ENCODE results near the gene ADRA2C. TPM values are rescaled to one million over a fixed set of nuclear protein-coding genes. Genes with fewer than 3 reads are reported as not detected.

Gene ADRA2C
- total RNA-seq, 4 donors from 2014 or later, result 2.3 to 14.9 (median 6.5) TPM

DNA sequence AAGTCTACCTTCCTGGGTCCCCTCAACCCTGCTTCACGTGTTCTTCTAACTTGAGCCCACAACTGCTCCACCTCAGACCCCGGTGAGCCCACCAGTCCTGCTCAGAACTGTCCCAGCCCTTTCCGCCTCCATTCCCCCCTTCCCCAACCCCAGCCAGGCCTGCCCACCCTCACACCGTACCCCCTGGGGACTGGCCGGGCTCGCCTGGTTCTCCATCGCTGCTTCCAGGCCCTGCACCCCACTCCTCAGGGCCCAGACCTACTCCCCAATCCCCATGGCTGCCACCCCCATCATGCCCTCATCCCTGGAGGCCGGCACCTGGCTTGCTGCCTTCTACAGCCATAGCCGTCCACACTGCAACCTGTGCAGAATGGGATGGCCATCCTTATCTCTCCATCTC is 23.4 kb downstream of the ADRA2C start:
- H3K4me3 ChIP-seq (ENCODE audit: low read depth, poor library complexity, severe bottlenecking), result no peak overlapping the region
- intact Hi-C loops (cut with DNase I; ENCODE audit: low total_unique reads), result no loop called here
- WGBS, 2 donors, result 72 to 77% methylated on average over 9 of the region's 9 CpGs
- DNase-seq (ENCODE audit: low spot score in 2 of 2), result no peak
- TF ChIP-seq, protein P1, sequence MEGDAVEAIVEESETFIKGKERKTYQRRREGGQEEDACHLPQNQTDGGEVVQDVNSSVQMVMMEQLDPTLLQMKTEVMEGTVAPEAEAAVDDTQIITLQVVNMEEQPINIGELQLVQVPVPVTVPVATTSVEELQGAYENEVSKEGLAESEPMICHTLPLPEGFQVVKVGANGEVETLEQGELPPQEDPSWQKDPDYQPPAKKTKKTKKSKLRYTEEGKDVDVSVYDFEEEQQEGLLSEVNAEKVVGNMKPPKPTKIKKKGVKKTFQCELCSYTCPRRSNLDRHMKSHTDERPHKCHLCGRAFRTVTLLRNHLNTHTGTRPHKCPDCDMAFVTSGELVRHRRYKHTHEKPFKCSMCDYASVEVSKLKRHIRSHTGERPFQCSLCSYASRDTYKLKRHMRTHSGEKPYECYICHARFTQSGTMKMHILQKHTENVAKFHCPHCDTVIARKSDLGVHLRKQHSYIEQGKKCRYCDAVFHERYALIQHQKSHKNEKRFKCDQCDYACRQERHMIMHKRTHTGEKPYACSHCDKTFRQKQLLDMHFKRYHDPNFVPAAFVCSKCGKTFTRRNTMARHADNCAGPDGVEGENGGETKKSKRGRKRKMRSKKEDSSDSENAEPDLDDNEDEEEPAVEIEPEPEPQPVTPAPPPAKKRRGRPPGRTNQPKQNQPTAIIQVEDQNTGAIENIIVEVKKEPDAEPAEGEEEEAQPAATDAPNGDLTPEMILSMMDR (IDR thresholded peaks at IDR 0.05), result no peak
- no peak for TF ChIP-seq POLR2A (IDR thresholded peaks at IDR 0.05)

DNA sequence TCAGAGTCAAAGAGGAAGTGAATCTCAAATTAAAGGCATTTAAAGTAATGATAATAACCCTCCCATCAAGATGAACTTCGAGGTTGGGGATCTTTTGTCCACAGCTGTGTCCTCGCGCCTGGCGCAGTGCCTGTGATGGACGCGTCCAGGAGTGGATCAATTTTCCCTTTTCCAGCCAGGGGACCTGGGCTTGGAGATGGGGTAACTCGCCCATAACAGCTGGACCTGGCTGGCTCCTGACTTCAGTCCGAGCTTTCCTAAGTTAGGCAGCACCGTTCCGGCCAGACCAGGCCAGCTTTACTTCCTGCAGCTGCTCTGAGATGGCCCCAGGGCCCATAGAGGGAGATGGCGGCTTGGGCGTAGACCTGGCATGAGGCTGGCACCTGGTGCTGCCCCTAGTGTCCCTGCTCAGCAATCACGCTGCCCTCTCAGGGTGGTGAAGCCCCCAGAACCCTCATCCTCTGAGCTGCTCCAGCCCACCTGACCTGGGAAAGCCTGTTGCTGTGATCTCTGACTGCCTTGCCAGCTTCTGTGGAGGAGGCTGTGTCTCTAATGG is 23.9 kb downstream of the ADRA2C start:
- TF ChIP-seq, protein P1 (IDR thresholded peaks at IDR 0.05), result no peak
- TF ChIP-seq POLR2A (IDR thresholded peaks at IDR 0.05), result no peak
- no peak overlapping the region for H3K4me3 ChIP-seq (ENCODE audit: low read depth, poor library complexity, severe bottlenecking)
- intact Hi-C loops (cut with DNase I; ENCODE audit: low total_unique reads), result no loop called here
- WGBS, 2 donors, result 69 to 80% methylated on average over 13 of the region's 13 CpGs
- no peak for DNase-seq (ENCODE audit: low spot score in 2 of 2)

DNA sequence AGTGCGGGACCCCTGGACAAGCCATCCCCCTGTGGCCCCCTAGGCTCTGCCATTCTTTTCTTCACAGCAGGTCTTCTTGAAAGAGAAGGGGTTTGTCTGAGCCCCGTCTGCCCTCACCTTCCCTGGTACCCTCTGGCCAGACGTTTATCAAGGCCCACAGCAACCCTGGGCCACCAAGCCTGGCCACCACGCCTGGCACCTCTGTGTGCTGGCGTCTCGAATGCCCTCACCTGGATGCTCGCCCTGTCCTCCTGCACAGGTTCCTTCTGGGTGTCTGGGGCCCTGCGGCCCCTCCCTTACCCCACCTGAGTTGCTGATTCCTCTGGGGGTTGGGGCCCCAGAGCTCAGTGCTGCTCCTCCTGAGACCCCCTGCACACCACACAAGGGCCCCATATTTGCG is 25.1 kb downstream of the ADRA2C start:
- 84 to 86% methylated on average over 9 of the region's 9 CpGs for WGBS, 2 donors
- DNase-seq (ENCODE audit: low spot score in 2 of 2), result no peak
- intact Hi-C loops (cut with DNase I; ENCODE audit: low total_unique reads), result no loop called here
- H3K4me3 ChIP-seq (ENCODE audit: low read depth, poor library complexity, severe bottlenecking), result no peak overlapping the region
- TF ChIP-seq, protein P1 (IDR thresholded peaks at IDR 0.05), result no peak
- no peak for TF ChIP-seq POLR2A (IDR thresholded peaks at IDR 0.05)

DNA sequence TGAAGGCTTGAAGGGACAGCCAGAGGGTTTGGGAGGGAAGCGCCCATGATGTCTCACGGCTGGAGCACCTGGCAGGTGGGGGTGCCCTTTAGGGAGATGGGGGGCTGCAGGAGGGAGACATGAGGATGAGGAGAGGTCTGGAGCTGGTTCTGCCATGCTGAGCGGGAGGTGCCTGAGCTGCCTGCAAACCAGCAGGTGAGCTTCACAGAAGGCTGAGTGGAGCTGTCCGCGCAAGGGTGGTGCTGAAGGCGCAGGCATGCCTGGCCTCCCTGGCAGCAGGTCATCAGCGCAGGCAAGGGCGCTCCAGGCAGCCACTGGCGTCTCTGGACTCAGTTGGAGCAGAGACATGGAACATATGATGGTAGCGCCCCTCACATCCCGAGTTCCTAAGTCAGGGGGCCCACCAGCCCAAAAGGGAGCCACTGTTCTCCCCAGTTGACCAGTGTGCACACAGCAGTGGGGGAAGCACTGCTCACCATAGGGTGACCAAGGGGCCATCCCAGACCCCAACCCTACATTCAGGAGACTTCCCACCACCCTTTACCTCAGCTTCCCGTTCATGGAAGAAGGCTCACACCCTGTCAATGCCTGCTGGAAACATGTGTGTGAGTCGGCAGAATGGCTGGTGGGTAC is 25.8 kb downstream of the ADRA2C start:
- no peak for TF ChIP-seq POLR2A (IDR thresholded peaks at IDR 0.05)
- TF ChIP-seq, protein P1 (IDR thresholded peaks at IDR 0.05), result no peak
- no peak overlapping the region for H3K4me3 ChIP-seq (ENCODE audit: low read depth, poor library complexity, severe bottlenecking)
- WGBS, 2 donors, result 22 to 27% methylated on average over 11 to 13 of the region's 13 CpGs
- intact Hi-C loops (cut with DNase I; ENCODE audit: low total_unique reads), result no loop called here
- no peak for DNase-seq (ENCODE audit: low spot score in 2 of 2)

DNA sequence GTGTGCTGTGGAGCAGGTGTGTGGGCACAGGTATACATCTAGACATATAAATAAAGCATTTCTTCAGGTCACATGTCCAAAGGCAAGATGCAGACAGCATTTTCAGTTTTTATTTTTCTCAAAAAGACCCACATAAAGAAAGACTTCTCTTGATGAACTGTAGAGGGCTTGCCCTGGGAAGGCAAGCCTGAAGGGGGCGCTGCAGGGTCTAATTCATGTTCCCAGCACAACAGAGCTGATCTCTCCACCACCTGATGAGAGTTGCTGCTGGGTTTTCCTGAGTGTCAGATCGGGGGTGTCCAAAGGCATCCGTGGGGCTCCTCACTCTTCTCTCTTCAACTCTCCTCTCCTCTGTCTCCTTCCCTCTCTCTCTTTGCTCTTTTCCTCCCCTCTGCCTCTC is 26.6 kb downstream of the ADRA2C start:
- TF ChIP-seq, protein P1 (IDR thresholded peaks at IDR 0.05), result no peak
- TF ChIP-seq POLR2A (IDR thresholded peaks at IDR 0.05), result no peak
- H3K4me3 ChIP-seq (ENCODE audit: low read depth, poor library complexity, severe bottlenecking), result no peak overlapping the region
- intact Hi-C loops (cut with DNase I; ENCODE audit: low total_unique reads), result no loop called here
- DNase-seq (ENCODE audit: low spot score in 2 of 2), result no peak
- 18 to 20% methylated on average over 3 of the region's 3 CpGs for WGBS, 2 donors

DNA sequence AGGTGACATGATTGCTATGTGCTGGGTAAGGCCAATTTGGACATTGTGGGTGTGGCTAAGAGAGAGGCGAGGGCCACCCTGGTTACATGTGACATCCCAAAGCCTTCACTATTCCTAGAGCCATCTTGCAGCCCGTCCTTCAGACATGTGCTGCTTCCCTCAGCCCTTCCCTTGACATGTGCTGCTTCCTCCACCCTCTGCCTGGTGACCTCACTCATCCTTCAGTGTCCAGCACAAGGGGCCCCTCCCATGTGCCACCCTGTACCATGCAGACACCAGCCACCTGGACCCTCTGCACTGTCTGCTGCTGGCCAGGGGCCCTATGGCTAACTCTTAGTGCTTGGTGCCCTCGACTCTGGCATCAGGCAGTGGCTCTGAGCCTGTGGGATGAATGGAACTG is 27.4 kb downstream of the ADRA2C start:
- no peak for DNase-seq (ENCODE audit: low spot score in 2 of 2)
- intact Hi-C loops (cut with DNase I; ENCODE audit: low total_unique reads), result no loop called here
- TF ChIP-seq POLR2A (IDR thresholded peaks at IDR 0.05), result no peak
- TF ChIP-seq, protein P1 (IDR thresholded peaks at IDR 0.05), result no peak
- WGBS, 2 donors, result 53 to 72% methylated on average over 3 of the region's 3 CpGs
- no peak overlapping the region for H3K4me3 ChIP-seq (ENCODE audit: low read depth, poor library complexity, severe bottlenecking)

All from lower leg skin (tissue), 4 donors.